ENCODE results near the gene FAM184B. TPM values are rescaled to one million over a fixed set of nuclear protein-coding genes. Genes with fewer than 3 reads are reported as not detected.

The FAM184B gene
- total RNA-seq, 1 experiment from 2014 or later, result 0.07 TPM

- Histone ChIP-seq H3K9ac (ENCODE audit: low read length) (no peak overlapping the region), H3K27ac (ENCODE audit: low read depth, low read length) (no peak overlapping the region), H3K9me3 (ENCODE audit: control insufficient read depth in 1 of 2, insufficient read depth in 1 of 2, low read depth in 1 of 2, low read length in 2 of 2) (no peaks in the 10 kb centered on the region), H3K27me3 (ENCODE audit: insufficient read depth, low read length) (peaks cover 2% of the 10 kb centered on the region; the same call in 1 of the 2 replicates), H3K79me2 (ENCODE audit: insufficient read depth, low read length) (no peaks in the 10 kb centered on the region), H4K20me1 (ENCODE audit: insufficient read depth) (no peaks in the 10 kb centered on the region), H3K4me2 (ENCODE audit: low read length) (no peak overlapping the region), H3K9me2 (ENCODE audit: insufficient read depth) (no peaks in the 10 kb centered on the region), H2AFZ (ENCODE audit: low read depth, low read length, poor library complexity, severe bottlenecking) (no peak overlapping the region), H3K36me3 (ENCODE audit: control insufficient read depth in 1 of 2, insufficient read depth in 2 of 2, low read length in 2 of 2) (no peaks in the 10 kb centered on the region), H3K4me1 (ENCODE audit: control insufficient read depth in 1 of 2, insufficient read depth in 2 of 2, low read length in 2 of 2) (no peaks in the 10 kb centered on the region), H3K4me3 (replicated peaks in 1 of 2; ENCODE audit: low read depth in 1 of 2, low read length in 2 of 2) (no peak overlapping the region)
- no TSS peak for BruUV-seq (replicated peaks)
- ChIA-PET RAD21 (ENCODE audit: low non-redundant PET in 1 of 2, low total read pairs in 2 of 2, uncharacterized antibody in 2 of 2, unreplicated experiment in 2 of 2) (no interaction called here), POLR2A (no interaction called here), CTCF (no interaction called here)
- ATAC-seq, result no peak
- DNase-seq (ENCODE audit: low read depth, low spot score), result no peak
- intact Hi-C loops (cut with micrococcal nuclease), result no loop called here
- TF ChIP-seq, protein P1, sequence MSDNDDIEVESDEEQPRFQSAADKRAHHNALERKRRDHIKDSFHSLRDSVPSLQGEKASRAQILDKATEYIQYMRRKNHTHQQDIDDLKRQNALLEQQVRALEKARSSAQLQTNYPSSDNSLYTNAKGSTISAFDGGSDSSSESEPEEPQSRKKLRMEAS (IDR thresholded peaks at IDR 0.05), result no peak
- TF ChIP-seq SIN3A (IDR thresholded peaks at IDR 0.05; ENCODE audit: low read depth) (no peak), EGR1 (IDR thresholded peaks at IDR 0.05; ENCODE audit: low read depth) (no peak), POLR2A (IDR thresholded peaks at IDR 0.05; ENCODE audit: borderline replicate concordance, extremely low read depth, insufficient read depth, insufficient read length) (no peak), RAD21 (IDR thresholded peaks at IDR 0.05; ENCODE audit: low read depth) (no peak), SP1 (IDR thresholded peaks at IDR 0.05; ENCODE audit: low read depth) (no peak), POLR2AphosphoS5 (IDR thresholded peaks at IDR 0.05; ENCODE audit: low read depth, low read length) (no peak), ZFX (IDR thresholded peaks at IDR 0.05) (no peak), JUND (IDR thresholded peaks at IDR 0.05) (no peak), SRF (IDR thresholded peaks at IDR 0.05; ENCODE audit: low read depth) (no peak), EZH2 (IDR thresholded peaks at IDR 0.05) (no peak)
- TF ChIP-seq, protein P2, sequence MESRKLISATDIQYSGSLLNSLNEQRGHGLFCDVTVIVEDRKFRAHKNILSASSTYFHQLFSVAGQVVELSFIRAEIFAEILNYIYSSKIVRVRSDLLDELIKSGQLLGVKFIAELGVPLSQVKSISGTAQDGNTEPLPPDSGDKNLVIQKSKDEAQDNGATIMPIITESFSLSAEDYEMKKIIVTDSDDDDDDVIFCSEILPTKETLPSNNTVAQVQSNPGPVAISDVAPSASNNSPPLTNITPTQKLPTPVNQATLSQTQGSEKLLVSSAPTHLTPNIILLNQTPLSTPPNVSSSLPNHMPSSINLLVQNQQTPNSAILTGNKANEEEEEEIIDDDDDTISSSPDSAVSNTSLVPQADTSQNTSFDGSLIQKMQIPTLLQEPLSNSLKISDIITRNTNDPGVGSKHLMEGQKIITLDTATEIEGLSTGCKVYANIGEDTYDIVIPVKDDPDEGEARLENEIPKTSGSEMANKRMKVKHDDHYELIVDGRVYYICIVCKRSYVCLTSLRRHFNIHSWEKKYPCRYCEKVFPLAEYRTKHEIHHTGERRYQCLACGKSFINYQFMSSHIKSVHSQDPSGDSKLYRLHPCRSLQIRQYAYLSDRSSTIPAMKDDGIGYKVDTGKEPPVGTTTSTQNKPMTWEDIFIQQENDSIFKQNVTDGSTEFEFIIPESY (IDR thresholded peaks at IDR 0.05; ENCODE audit: extremely low read depth, insufficient replicate concordance, low read length), result no peak
These were observed 18.0 kb downstream of the FAM184B start for GRCh38 chr4:17763416-17763815.

Data from HCT116 (cell line).